Liver (tissue), 9 donors: ENCODE data around the gene CRYL1. TPM values are rescaled to one million over a fixed set of nuclear protein-coding genes. Genes with fewer than 3 reads are reported as not detected.

Experiments used
- DNase-seq: peaks from one replicate; pipeline ENCODE4 v3.0.0-alpha.2; 2017; ENCODE audit warnings: low spot score
- H3K27ac ChIP-seq, 2 donors: one replicate each; pipeline ENCODE4 v1.7.0; 2013; ENCODE audit warnings: inconsistent platforms in 2 of 2, low read length in 2 of 2, control low read depth in 1 of 2, low read depth in 1 of 2, mild to moderate bottlenecking in 1 of 2
- H3K27me3 ChIP-seq, 4 donors: one replicate each; pipeline versions ENCODE4 v1.6.1 to v1.7.0; 2013; ENCODE audit warnings: low read length in 3 of 4, inconsistent platforms in 1 of 4, mild to moderate bottlenecking in 1 of 4, moderate library complexity in 1 of 4; ENCODE audit not compliant: control insufficient read depth in 4 of 4, insufficient read depth in 4 of 4
- H3K36me3 ChIP-seq, 4 donors: one replicate each; pipeline versions ENCODE4 v1.6.1 to v1.7.0; 2013; ENCODE audit warnings: low read length in 3 of 4, mild to moderate bottlenecking in 3 of 4, low read depth in 1 of 4, moderate library complexity in 1 of 4; ENCODE audit not compliant: control insufficient read depth in 4 of 4, insufficient read depth in 3 of 4
- H3K4me1 ChIP-seq, 4 donors: one replicate each; pipeline versions ENCODE4 v1.6.1 to v1.7.0; 2013; ENCODE audit warnings: low read length in 3 of 4, mild to moderate bottlenecking in 3 of 4, moderate library complexity in 1 of 4; ENCODE audit not compliant: control insufficient read depth in 4 of 4, insufficient read depth in 4 of 4
- H3K4me3 ChIP-seq, 3 donors: one replicate each; pipeline versions ENCODE4 v1.6.1 to v1.7.0; 2013; ENCODE audit warnings: low read length in 3 of 3, control low read depth in 1 of 3, low read depth in 1 of 3, mild to moderate bottlenecking in 1 of 3
- H3K9ac ChIP-seq, 2 donors: one replicate each; pipeline ENCODE4 v1.7.0; 2013; ENCODE audit warnings: low read length in 2 of 2, mild to moderate bottlenecking in 2 of 2, moderate library complexity in 2 of 2, control low read depth in 1 of 2, low read depth in 1 of 2
- H3K9me3 ChIP-seq, 4 donors: one replicate each; pipeline versions ENCODE4 v1.6.1 to v1.7.0; 2013; ENCODE audit warnings: low read length in 3 of 4; ENCODE audit not compliant: control insufficient read depth in 4 of 4
- EGR1 ChIP-seq, 2 donors: IDR thresholded peaks; 2 replicates each; pipeline ENCODE4 v1.6.1; 2016 to 2018; ENCODE audit warnings: antibody characterized with exemption in 2 of 2, low read depth in 2 of 2
- FOXA1 ChIP-seq: IDR thresholded peaks from 2 replicates; pipeline ENCODE4 v1.6.1; 2016; ENCODE audit warnings: antibody characterized with exemption
- FOXA2 ChIP-seq: IDR thresholded peaks from 2 replicates; pipeline ENCODE4 v1.6.1; 2016; ENCODE audit warnings: antibody characterized with exemption
- GABPA ChIP-seq, 2 donors: IDR thresholded peaks in 1 of 2; conservative IDR thresholded peaks in 1 of 2; 2 replicates each; pipeline ENCODE4 v1.6.1; 2016; ENCODE audit warnings: antibody characterized with exemption in 2 of 2, mild to moderate bottlenecking in 1 of 2, moderate library complexity in 1 of 2
- HNF4A ChIP-seq, 2 donors: conservative IDR thresholded peaks; 2 replicates each; pipeline ENCODE4 v1.6.1; 2016; ENCODE audit warnings: antibody characterized with exemption in 2 of 2, mild to moderate bottlenecking in 2 of 2
- HNF4G ChIP-seq: IDR thresholded peaks from 2 replicates; pipeline ENCODE4 v1.6.1; 2016; ENCODE audit warnings: antibody characterized with exemption
- NR2F2 ChIP-seq: IDR thresholded peaks from 2 replicates; pipeline ENCODE4 v1.6.1; 2016; ENCODE audit warnings: antibody characterized with exemption
- RAD21 ChIP-seq, 2 donors: IDR thresholded peaks; 2 replicates each; pipeline ENCODE4 v1.6.1; 2016; ENCODE audit warnings: antibody characterized with exemption in 2 of 2, mild to moderate bottlenecking in 2 of 2
- RXRA ChIP-seq, 2 donors: IDR thresholded peaks; 2 replicates each; pipeline ENCODE4 v1.6.1; 2017 to 2018; ENCODE audit warnings: antibody characterized with exemption in 2 of 2, mild to moderate bottlenecking in 1 of 2
- SP1 ChIP-seq: IDR thresholded peaks from 2 replicates; pipeline ENCODE4 v1.6.1; 2018; ENCODE audit warnings: antibody characterized with exemption, mild to moderate bottlenecking
- TAF1 ChIP-seq: conservative IDR thresholded peaks from 2 replicates; pipeline ENCODE4 v1.6.1; 2016; ENCODE audit warnings: antibody characterized with exemption, mild to moderate bottlenecking
- YY1 ChIP-seq: IDR thresholded peaks from 2 replicates; pipeline ENCODE4 v1.6.1; 2016; ENCODE audit warnings: antibody characterized with exemption, mild to moderate bottlenecking
- WGBS: extraction: QIAGEN DNeasy Blood & Tissue Kit; methylation state at CpG from one replicate; pipeline ENCODE4 v1.1.7; 2013; 5-methylcytosine and 5-hydroxymethylcytosine counted together
- polyA plus RNA-seq, 2 donors: library from polyadenylated mRNA; stranded (reverse) in 1 of 2; unstranded in 1 of 2; fragments of 200-250 nt in 1 of 2; fragments of >200 nt in 1 of 2; fragmentation: Nextera tagmentation in 1 of 2; extraction: Ambion mirVana in 1 of 2; gene quantifications; one replicate each; pipeline versions ENCODE4 v1.2.1 to v1.2.3, GENCODE V29; 2013 to 2015
- total RNA-seq, 2 donors: library from RNA; depleted of rRNA; stranded (reverse); fragments of >200 nt; gene quantifications; one replicate each; pipeline ENCODE4 v1.2.3, GENCODE V29; 2014
- TF ChIP-seq, protein P1 (sequence below): IDR thresholded peaks from 2 replicates; pipeline ENCODE4 v1.6.1; 2016; ENCODE audit warnings: antibody characterized with exemption
- TF ChIP-seq, protein P2 (sequence below): IDR thresholded peaks from 2 replicates; pipeline ENCODE4 v1.6.1; 2016; ENCODE audit warnings: antibody characterized with exemption
- TF ChIP-seq, protein P3 (sequence below): IDR thresholded peaks from 2 replicates; pipeline ENCODE4 v1.6.1; 2016; ENCODE audit warnings: antibody characterized with exemption
- TF ChIP-seq, protein P4 (sequence below): IDR thresholded peaks from 2 replicates; pipeline ENCODE4 v1.6.1; 2016; ENCODE audit warnings: antibody characterized with exemption, mild to moderate bottlenecking
- TF ChIP-seq, protein P5 (sequence below): fragments of 150-350 bp; IDR thresholded peaks from 2 replicates; pipeline ENCODE4 v1.5.1; 2017; ENCODE audit warnings: improper control_type of control experiment, low read depth, low read length; ENCODE audit not compliant: missing input control
- donor health status: healthy.
- donor health status: healthy.
- donor health status: healthy.
- donor health status: healthy.
- donor health status: healthy.

The CRYL1 gene
- total and polyA plus RNA-seq, 4 donors: 87.8 to 179 (median 168) TPM

DNA sequence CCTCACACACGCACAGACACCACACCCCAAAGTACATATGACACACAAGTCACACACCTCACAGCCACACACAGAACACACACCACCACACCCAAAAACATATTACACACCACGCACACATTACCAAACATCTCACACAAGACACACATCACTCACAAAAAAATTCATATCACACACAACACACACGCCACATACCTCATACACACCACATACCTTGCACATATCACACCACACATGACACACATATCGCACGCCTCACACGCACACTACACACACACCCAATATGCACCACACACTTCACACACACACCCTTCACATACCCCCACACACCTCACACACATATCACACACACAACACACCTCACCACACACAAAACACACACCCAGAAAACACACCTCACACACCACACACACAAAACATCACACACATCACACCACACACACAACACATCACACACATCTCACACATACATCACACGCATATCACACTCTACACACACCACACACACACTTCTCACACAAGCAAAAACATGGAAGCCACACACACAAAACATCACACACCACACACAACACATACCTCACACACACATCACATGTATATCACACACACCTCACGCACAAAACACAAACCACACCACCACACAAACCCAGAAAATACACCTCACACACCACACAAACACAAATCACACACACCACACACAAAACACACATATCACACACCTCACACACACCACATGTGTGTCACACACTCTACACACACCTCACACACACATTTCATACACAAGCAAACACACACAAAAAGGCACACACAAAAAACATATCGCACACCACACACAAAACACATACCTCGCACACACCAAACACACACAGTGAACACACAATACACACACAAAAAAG is 132.1 kb downstream of the CRYL1 start (continued):
- TF ChIP-seq, protein P1, sequence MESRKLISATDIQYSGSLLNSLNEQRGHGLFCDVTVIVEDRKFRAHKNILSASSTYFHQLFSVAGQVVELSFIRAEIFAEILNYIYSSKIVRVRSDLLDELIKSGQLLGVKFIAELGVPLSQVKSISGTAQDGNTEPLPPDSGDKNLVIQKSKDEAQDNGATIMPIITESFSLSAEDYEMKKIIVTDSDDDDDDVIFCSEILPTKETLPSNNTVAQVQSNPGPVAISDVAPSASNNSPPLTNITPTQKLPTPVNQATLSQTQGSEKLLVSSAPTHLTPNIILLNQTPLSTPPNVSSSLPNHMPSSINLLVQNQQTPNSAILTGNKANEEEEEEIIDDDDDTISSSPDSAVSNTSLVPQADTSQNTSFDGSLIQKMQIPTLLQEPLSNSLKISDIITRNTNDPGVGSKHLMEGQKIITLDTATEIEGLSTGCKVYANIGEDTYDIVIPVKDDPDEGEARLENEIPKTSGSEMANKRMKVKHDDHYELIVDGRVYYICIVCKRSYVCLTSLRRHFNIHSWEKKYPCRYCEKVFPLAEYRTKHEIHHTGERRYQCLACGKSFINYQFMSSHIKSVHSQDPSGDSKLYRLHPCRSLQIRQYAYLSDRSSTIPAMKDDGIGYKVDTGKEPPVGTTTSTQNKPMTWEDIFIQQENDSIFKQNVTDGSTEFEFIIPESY: no peak
- TF ChIP-seq HNF4A (conservative IDR thresholded peaks at IDR 0.05): no peak
- TF ChIP-seq YY1: no peak
- TF ChIP-seq GABPA (IDR thresholded peaks at IDR 0.05 in 1 of 2, conservative IDR thresholded peaks at IDR 0.05 in 1 of 2): no peak
- TF ChIP-seq SP1: no peak
- TF ChIP-seq NR2F2: no peak
- TF ChIP-seq RXRA (IDR thresholded peaks at IDR 0.05): no peak
- no peak for TF ChIP-seq RAD21 (IDR thresholded peaks at IDR 0.05)

DNA sequence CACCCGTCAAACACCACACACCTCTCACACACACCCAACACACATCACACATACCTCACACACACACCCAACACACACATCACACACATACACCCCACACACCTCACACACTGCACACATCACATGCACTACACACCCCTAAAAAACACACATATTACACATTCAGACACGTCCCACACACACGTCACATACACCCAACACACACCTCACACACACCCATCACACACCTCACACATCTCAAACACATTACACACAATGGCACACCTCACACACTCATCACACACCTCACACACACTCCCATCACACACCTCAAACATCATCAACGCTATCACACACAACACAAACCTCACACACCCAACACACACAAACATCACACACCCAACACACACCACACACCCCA is 133.1 kb downstream of the CRYL1 start:
- TF ChIP-seq FOXA2: no peak
- TF ChIP-seq FOXA1: no peak
- no peak for TF ChIP-seq RXRA (IDR thresholded peaks at IDR 0.05)
- no peak for TF ChIP-seq HNF4A (conservative IDR thresholded peaks at IDR 0.05)
- no peak for TF ChIP-seq EGR1 (IDR thresholded peaks at IDR 0.05; ENCODE audit: low read depth in 2 of 2)
- no peak for TF ChIP-seq YY1
- TF ChIP-seq RAD21 (IDR thresholded peaks at IDR 0.05): no peak
- TF ChIP-seq TAF1: no peak
- TF ChIP-seq, protein P2, sequence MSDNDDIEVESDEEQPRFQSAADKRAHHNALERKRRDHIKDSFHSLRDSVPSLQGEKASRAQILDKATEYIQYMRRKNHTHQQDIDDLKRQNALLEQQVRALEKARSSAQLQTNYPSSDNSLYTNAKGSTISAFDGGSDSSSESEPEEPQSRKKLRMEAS: no peak
- TF ChIP-seq HNF4G: no peak
- no peak for TF ChIP-seq SP1
- TF ChIP-seq, protein P1: no peak
- TF ChIP-seq, protein P3, sequence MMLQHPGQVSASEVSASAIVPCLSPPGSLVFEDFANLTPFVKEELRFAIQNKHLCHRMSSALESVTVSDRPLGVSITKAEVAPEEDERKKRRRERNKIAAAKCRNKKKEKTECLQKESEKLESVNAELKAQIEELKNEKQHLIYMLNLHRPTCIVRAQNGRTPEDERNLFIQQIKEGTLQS: no peak
- TF ChIP-seq, protein P4, sequence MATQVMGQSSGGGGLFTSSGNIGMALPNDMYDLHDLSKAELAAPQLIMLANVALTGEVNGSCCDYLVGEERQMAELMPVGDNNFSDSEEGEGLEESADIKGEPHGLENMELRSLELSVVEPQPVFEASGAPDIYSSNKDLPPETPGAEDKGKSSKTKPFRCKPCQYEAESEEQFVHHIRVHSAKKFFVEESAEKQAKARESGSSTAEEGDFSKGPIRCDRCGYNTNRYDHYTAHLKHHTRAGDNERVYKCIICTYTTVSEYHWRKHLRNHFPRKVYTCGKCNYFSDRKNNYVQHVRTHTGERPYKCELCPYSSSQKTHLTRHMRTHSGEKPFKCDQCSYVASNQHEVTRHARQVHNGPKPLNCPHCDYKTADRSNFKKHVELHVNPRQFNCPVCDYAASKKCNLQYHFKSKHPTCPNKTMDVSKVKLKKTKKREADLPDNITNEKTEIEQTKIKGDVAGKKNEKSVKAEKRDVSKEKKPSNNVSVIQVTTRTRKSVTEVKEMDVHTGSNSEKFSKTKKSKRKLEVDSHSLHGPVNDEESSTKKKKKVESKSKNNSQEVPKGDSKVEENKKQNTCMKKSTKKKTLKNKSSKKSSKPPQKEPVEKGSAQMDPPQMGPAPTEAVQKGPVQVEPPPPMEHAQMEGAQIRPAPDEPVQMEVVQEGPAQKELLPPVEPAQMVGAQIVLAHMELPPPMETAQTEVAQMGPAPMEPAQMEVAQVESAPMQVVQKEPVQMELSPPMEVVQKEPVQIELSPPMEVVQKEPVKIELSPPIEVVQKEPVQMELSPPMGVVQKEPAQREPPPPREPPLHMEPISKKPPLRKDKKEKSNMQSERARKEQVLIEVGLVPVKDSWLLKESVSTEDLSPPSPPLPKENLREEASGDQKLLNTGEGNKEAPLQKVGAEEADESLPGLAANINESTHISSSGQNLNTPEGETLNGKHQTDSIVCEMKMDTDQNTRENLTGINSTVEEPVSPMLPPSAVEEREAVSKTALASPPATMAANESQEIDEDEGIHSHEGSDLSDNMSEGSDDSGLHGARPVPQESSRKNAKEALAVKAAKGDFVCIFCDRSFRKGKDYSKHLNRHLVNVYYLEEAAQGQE: no peak
- TF ChIP-seq, protein P5, sequence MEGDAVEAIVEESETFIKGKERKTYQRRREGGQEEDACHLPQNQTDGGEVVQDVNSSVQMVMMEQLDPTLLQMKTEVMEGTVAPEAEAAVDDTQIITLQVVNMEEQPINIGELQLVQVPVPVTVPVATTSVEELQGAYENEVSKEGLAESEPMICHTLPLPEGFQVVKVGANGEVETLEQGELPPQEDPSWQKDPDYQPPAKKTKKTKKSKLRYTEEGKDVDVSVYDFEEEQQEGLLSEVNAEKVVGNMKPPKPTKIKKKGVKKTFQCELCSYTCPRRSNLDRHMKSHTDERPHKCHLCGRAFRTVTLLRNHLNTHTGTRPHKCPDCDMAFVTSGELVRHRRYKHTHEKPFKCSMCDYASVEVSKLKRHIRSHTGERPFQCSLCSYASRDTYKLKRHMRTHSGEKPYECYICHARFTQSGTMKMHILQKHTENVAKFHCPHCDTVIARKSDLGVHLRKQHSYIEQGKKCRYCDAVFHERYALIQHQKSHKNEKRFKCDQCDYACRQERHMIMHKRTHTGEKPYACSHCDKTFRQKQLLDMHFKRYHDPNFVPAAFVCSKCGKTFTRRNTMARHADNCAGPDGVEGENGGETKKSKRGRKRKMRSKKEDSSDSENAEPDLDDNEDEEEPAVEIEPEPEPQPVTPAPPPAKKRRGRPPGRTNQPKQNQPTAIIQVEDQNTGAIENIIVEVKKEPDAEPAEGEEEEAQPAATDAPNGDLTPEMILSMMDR: no peak
- H3K9ac ChIP-seq: no peak overlapping the region
- H3K36me3 ChIP-seq: no peaks in the 10 kb centered on the region
- H3K9me3 ChIP-seq: no peaks in the 10 kb centered on the region
- H3K4me3 ChIP-seq: no peak overlapping the region
- H3K27me3 ChIP-seq: no peaks in the 10 kb centered on the region
- WGBS: 99% methylated on average over 4 of the region's 4 CpGs
- no peak for DNase-seq
- no peaks in the 10 kb centered on the region for H3K4me1 ChIP-seq
- no peak overlapping the region for H3K27ac ChIP-seq
